HepG2 (cell line): ENCODE measurements around the gene MAML1. TPM values are rescaled to one million over a fixed set of nuclear protein-coding genes. Genes with fewer than 3 reads are reported as not detected.

ENCODE experiments used
- ATF2 ChIP-seq: sonication (generic); formaldehyde crosslinking; IDR thresholded peaks from 2 replicates; pipeline ENCODE4 v1.4.0; 2020; ENCODE audit warnings: missing genetic modification reagents
- HDAC1 ChIP-seq: sonication (generic); formaldehyde crosslinking; IDR thresholded peaks from 2 replicates; pipeline ENCODE4 v1.5.1; 2020; ENCODE audit warnings: mild to moderate bottlenecking, missing genetic modification reagents
- KDM3A ChIP-seq: IDR thresholded peaks from 2 replicates; pipeline ENCODE4 v1.6.1; 2018; ENCODE audit warnings: low read depth, missing compliant biosample characterization
- KDM5B ChIP-seq: sonication (generic); formaldehyde crosslinking; IDR thresholded peaks from 2 replicates; pipeline ENCODE4 v1.4.0; 2020; ENCODE audit warnings: missing genetic modification reagents, mild to moderate bottlenecking, borderline replicate concordance
- MEIS1 ChIP-seq: sonication (generic); formaldehyde crosslinking; IDR thresholded peaks from 2 replicates; pipeline ENCODE4 v1.9.0; 2021; ENCODE audit warnings: mild to moderate bottlenecking, missing genetic modification reagents, moderate library complexity, borderline replicate concordance
- MXD3 ChIP-seq: IDR thresholded peaks from 2 replicates; pipeline ENCODE4 v1.6.1; 2016; ENCODE audit warnings: mild to moderate bottlenecking, missing biosample characterization, missing genetic modification reagents
- STAT5B ChIP-seq: sonication (generic); formaldehyde crosslinking; IDR thresholded peaks from 2 replicates; pipeline ENCODE4 v1.4.0; 2020; ENCODE audit warnings: missing genetic modification reagents
- SUZ12 ChIP-seq: fragments of 150-350 bp; IDR thresholded peaks from 2 replicates; pipeline ENCODE4 v1.6.1; 2014; ENCODE audit warnings: low read depth, low read length
- TGIF2 ChIP-seq: IDR thresholded peaks from 2 replicates; pipeline ENCODE4 v1.6.1; 2016; ENCODE audit warnings: control low read depth, missing compliant biosample characterization
- TRIM22 ChIP-seq: fragments of 450-650 bp; IDR thresholded peaks from 2 replicates; pipeline ENCODE4 v1.6.1; 2017
- U2AF1 ChIP-seq: fragments of 200-400 bp; formaldehyde crosslinking; optimal IDR thresholded peaks from 2 replicates; pipeline ENCODE3; 2017; ENCODE audit warnings: mild to moderate bottlenecking, low read depth, low read length
- ZMYM3 ChIP-seq: sonication (generic); formaldehyde crosslinking; IDR thresholded peaks from 2 replicates; pipeline ENCODE4 v1.5.1; 2020; ENCODE audit warnings: mild to moderate bottlenecking, missing genetic modification reagents
- ZNF256 ChIP-seq: sonication (generic); formaldehyde crosslinking; conservative IDR thresholded peaks from 2 replicates; pipeline ENCODE4 v1.4.0; 2020; ENCODE audit warnings: missing genetic modification reagents
- ZNF280D ChIP-seq: sonication (generic); formaldehyde crosslinking; IDR thresholded peaks from 2 replicates; pipeline ENCODE4 v1.5.1; 2020; ENCODE audit warnings: mild to moderate bottlenecking, missing genetic modification reagents
- ZNF670 ChIP-seq: sonication (generic); formaldehyde crosslinking; IDR thresholded peaks from 2 replicates; pipeline ENCODE4 v1.8.0; 2022; ENCODE audit warnings: mild to moderate bottlenecking, missing genetic modification reagents, borderline replicate concordance
- polyA plus RNA-seq, 8 experiments: library from polyadenylated mRNA; depleted of rRNA in 3 of 8; stranded (reverse) in 7 of 8; unstranded in 1 of 8; fragments of >200 nt; fragmentation: Illumina TruSeq in 4 of 8; extraction: Trizol in 4 of 8; gene quantifications; 2 replicates each; pipeline versions ENCODE4 v1.2.1 to v1.2.3, GENCODE V29; 2011 to 2016; ENCODE audit warnings: low read depth in 4 of 8, missing spikeins in 1 of 8, mixed read lengths in 1 of 8; ENCODE audit not compliant: insufficient read depth in 1 of 8
- total RNA-seq, 5 experiments: library from RNA; depleted of rRNA; stranded (reverse); fragments of >200 nt; fragmentation: Illumina TruSeq; extraction: Trizol; gene quantifications; 2 replicates each; pipeline ENCODE4 v1.2.3, GENCODE V29; 2016; ENCODE audit warnings: low read depth in 1 of 5
- TF ChIP-seq, protein P1 (sequence below): sonication (generic); formaldehyde crosslinking; IDR thresholded peaks from 2 replicates; pipeline ENCODE4 v1.4.0; 2020; ENCODE audit warnings: missing genetic modification reagents, borderline replicate concordance

The MAML1 gene
- total and polyA plus RNA-seq, 2 of the 13 experiments (the other 11 are each of a cell fraction or from before 2014, with no cell fraction given), result 10.0 to 10.8 TPM

DNA sequence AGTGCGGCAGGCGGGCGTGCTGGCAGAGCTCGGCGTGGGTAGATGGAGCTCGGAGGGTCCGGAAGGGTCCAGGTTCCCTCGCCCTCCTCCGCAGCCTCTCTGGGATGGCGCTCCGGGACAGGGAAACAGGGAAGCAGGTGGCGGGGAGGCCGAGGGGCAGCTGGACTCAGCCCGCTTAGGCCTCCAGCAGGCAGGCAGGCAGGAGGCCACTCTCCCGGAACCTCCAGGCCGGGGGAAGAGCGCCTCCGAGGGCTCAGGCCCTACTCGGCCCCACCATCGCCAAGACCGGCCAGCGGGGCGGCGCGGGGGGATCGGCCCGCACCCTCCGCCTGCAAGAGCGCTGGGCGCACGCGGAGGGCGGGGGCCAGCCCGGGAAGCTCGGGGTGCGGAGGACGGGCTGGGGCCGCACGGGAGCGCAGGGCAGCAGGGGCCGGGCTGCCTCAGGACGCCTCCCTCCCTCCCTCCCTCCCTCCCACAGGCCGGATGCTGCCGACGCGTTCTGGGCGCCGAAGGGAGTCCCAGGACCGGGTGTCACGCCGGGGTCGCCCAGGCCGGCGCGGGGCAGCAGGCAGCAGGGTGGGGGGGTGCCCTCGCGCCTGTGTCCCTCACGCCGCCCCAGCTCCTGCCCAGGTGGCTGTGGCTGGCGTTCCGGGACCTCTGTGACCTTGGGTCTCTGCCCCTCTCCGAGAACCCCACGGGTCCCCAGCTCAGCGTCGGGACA lies 73.1 kb downstream of the MAML1 start (continued):
- no peak for TF ChIP-seq TRIM22
- TF ChIP-seq ZMYM3 (CRISPR knock-in tag), result no peak
- no peak for TF ChIP-seq SUZ12
- no peak for TF ChIP-seq TGIF2 (CRISPR knock-in tag)
- TF ChIP-seq ATF2, result no peak
- TF ChIP-seq ZNF280D (CRISPR knock-in tag), result 0 out of 2 replicates have a peak, but pooled peaks have one; percentile 25
- TF ChIP-seq KDM3A (CRISPR knock-in tag), result no peak
- 0 out of 2 replicates have a peak, but pooled peaks have one; percentile 5 for TF ChIP-seq MEIS1 (CRISPR knock-in tag)
- TF ChIP-seq ZNF670 (CRISPR knock-in tag), result no peak
- 0 out of 2 replicates have a peak, but pooled peaks have one; percentile 35 for TF ChIP-seq MXD3 (CRISPR knock-in tag)
- no peak for TF ChIP-seq HDAC1 (CRISPR knock-in tag)
- TF ChIP-seq STAT5B (CRISPR knock-in tag), result no peak
- TF ChIP-seq KDM5B, result peak; percentile 51; the same call in 1 of the 2 replicates
- TF ChIP-seq, protein P1, sequence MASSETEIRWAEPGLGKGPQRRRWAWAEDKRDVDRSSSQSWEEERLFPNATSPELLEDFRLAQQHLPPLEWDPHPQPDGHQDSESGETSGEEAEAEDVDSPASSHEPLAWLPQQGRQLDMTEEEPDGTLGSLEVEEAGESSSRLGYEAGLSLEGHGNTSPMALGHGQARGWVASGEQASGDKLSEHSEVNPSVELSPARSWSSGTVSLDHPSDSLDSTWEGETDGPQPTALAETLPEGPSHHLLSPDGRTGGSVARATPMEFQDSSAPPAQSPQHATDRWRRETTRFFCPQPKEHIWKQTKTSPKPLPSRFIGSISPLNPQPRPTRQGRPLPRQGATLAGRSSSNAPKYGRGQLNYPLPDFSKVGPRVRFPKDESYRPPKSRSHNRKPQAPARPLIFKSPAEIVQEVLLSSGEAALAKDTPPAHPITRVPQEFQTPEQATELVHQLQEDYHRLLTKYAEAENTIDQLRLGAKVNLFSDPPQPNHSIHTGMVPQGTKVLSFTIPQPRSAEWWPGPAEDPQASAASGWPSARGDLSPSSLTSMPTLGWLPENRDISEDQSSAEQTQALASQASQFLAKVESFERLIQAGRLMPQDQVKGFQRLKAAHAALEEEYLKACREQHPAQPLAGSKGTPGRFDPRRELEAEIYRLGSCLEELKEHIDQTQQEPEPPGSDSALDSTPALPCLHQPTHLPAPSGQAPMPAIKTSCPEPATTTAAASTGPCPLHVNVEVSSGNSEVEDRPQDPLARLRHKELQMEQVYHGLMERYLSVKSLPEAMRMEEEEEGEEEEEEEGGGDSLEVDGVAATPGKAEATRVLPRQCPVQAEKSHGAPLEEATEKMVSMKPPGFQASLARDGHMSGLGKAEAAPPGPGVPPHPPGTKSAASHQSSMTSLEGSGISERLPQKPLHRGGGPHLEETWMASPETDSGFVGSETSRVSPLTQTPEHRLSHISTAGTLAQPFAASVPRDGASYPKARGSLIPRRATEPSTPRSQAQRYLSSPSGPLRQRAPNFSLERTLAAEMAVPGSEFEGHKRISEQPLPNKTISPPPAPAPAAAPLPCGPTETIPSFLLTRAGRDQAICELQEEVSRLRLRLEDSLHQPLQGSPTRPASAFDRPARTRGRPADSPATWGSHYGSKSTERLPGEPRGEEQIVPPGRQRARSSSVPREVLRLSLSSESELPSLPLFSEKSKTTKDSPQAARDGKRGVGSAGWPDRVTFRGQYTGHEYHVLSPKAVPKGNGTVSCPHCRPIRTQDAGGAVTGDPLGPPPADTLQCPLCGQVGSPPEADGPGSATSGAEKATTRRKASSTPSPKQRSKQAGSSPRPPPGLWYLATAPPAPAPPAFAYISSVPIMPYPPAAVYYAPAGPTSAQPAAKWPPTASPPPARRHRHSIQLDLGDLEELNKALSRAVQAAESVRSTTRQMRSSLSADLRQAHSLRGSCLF (CRISPR knock-in tag), result no peak
- no peak for TF ChIP-seq U2AF1
- TF ChIP-seq ZNF256 (CRISPR knock-in tag), result no peak
